ENCODE data around the gene HBQ1.
A peak's percentile ranks its signal among the peaks of the same experiment; 100 is the strongest.
"Not testable (repeated sequence)": the region's sequence is repeated elsewhere in the genome, so short reads cannot be mapped to it uniquely, and the experiment has no call there.

HBQ1 gene

GRCh38 chr16:164134-164823 is 16.0 kb upstream of the HBQ1 start:
- not testable (repeated sequence) for H3K4me3 Mint-ChIP-seq; H3K36me3 Mint-ChIP-seq (ENCODE audit: insufficient read depth); DNase-seq; H3K27ac Mint-ChIP-seq; H3K9me3 Mint-ChIP-seq
- H3K27me3 Mint-ChIP-seq: peaks cover 38 to 70% of the 10 kb centered on the region in 2 donors
- peaks cover 5 to 11% of the 10 kb centered on the region in 2 donors for H3K4me1 Mint-ChIP-seq (ENCODE audit: low read depth in 2 of 2)
- peak; percentile 34 for ATAC-seq (replicated peaks)

GRCh38 chr16:164827-165538 is 15.3 kb upstream of the HBQ1 start:
- Mint-ChIP-seq H3K4me3 (peak overlapping the region; percentile 47 to 65), H3K27ac (no peak overlapping the region), H3K36me3 (ENCODE audit: insufficient read depth) (peaks cover 6% of the 10 kb centered on the region), H3K4me1 (ENCODE audit: low read depth in 2 of 2) (peaks cover 5 to 9% of the 10 kb centered on the region in 2 donors), H3K9me3 (no peaks in the 10 kb centered on the region), H3K27me3 (peaks cover 33 to 70% of the 10 kb centered on the region in 2 donors)
- ATAC-seq (replicated peaks): no peak
- no peak for DNase-seq

- DNase-seq (no peak), ATAC-seq (replicated peaks) (peak; percentile 49)
- H3K36me3 Mint-ChIP-seq (ENCODE audit: insufficient read depth): peaks cover 6% of the 10 kb centered on the region
- peak within 1 kb of the TSS; percentile 47 to 65 for H3K4me3 Mint-ChIP-seq
- H3K9me3 Mint-ChIP-seq: no peaks in the 10 kb centered on the region
- H3K4me1 Mint-ChIP-seq (ENCODE audit: low read depth in 2 of 2): peaks cover 5 to 9% of the 10 kb centered on the region in 2 donors
- peaks cover 41 to 76% of the 10 kb centered on the region in 2 donors for H3K27me3 Mint-ChIP-seq
- no peak within 1 kb of the TSS for H3K27ac Mint-ChIP-seq
Observed at GRCh38 chr16:165539-166374, 14.5 kb upstream of the HBQ1 start, which contains the start of gene HBM. TSS of gene HBM (plus strand) at chr16:165978. CDS start at chr16:165998, 20 bp downstream.

- no peak for DNase-seq
- Mint-ChIP-seq H3K27me3 (peaks cover 43 to 77% of the 10 kb centered on the region in 2 donors), H3K4me3 (peak overlapping the region; percentile 33 to 65), H3K4me1 (ENCODE audit: low read depth in 2 of 2) (peaks cover 5 to 9% of the 10 kb centered on the region in 2 donors), H3K27ac (no peak overlapping the region), H3K9me3 (no peaks in the 10 kb centered on the region), H3K36me3 (ENCODE audit: insufficient read depth) (peaks cover 6% of the 10 kb centered on the region)
- ATAC-seq (replicated peaks): peak; percentile 43
Observed at GRCh38 chr16:166375-167121, 13.7 kb upstream of the HBQ1 start.

GRCh38 chr16:167122-167690 is 13.1 kb upstream of the HBQ1 start:
- no peak for DNase-seq
- Mint-ChIP-seq H3K27ac (no peak overlapping the region), H3K4me3 (peak overlapping the region in 1 of 2 donors; percentile 33), H3K27me3 (peaks cover 43 to 77% of the 10 kb centered on the region in 2 donors), H3K4me1 (ENCODE audit: low read depth in 2 of 2) (peaks cover 5 to 9% of the 10 kb centered on the region in 2 donors), H3K36me3 (ENCODE audit: insufficient read depth) (peaks cover 6% of the 10 kb centered on the region), H3K9me3 (no peaks in the 10 kb centered on the region)
- ATAC-seq (replicated peaks): no peak

GRCh38 chr16:168424-168823 is 11.8 kb upstream of the HBQ1 start:
- Mint-ChIP-seq H3K27me3 (peaks cover 41 to 73% of the 10 kb centered on the region in 2 donors), H3K27ac (no peak overlapping the region), H3K9me3 (no peaks in the 10 kb centered on the region), H3K4me1 (ENCODE audit: low read depth in 2 of 2) (peaks cover 5 to 9% of the 10 kb centered on the region in 2 donors), H3K36me3 (ENCODE audit: insufficient read depth) (peaks cover 6% of the 10 kb centered on the region), H3K4me3 (no peak overlapping the region)
- no peak for DNase-seq
- no peak for ATAC-seq (replicated peaks)

- Mint-ChIP-seq H3K4me3 (no peak overlapping the region), H3K9me3 (no peaks in the 10 kb centered on the region), H3K36me3 (ENCODE audit: insufficient read depth) (peaks cover 6% of the 10 kb centered on the region), H3K4me1 (ENCODE audit: low read depth in 2 of 2) (peaks cover 5 to 9% of the 10 kb centered on the region in 2 donors), H3K27me3 (peaks cover 47 to 78% of the 10 kb centered on the region in 2 donors), H3K27ac (no peak overlapping the region)
- no peak for ATAC-seq (replicated peaks)
- no peak for DNase-seq
Observed at GRCh38 chr16:169014-169413, 11.2 kb upstream of the HBQ1 start.

- not testable (repeated sequence) for ATAC-seq (replicated peaks); DNase-seq; H3K27ac Mint-ChIP-seq; H3K9me3 Mint-ChIP-seq; H3K4me3 Mint-ChIP-seq; H3K36me3 Mint-ChIP-seq (ENCODE audit: insufficient read depth)
- H3K4me1 Mint-ChIP-seq (ENCODE audit: low read depth in 2 of 2): peaks cover 7 to 12% of the 10 kb centered on the region in 2 donors
- H3K27me3 Mint-ChIP-seq: peaks cover 58 to 89% of the 10 kb centered on the region in 2 donors
Observed at GRCh38 chr16:170088-170507, 10.2 kb upstream of the HBQ1 start.

- H3K4me1 Mint-ChIP-seq (ENCODE audit: low read depth in 2 of 2): peaks cover 9 to 10% of the 10 kb centered on the region in 2 donors
- no peaks in the 10 kb centered on the region for H3K9me3 Mint-ChIP-seq
- H3K4me3 Mint-ChIP-seq: no peak overlapping the region
- DNase-seq: no peak
- peaks cover 6% of the 10 kb centered on the region for H3K36me3 Mint-ChIP-seq (ENCODE audit: insufficient read depth)
- H3K27ac Mint-ChIP-seq: no peak overlapping the region
- ATAC-seq (replicated peaks): no peak
- H3K27me3 Mint-ChIP-seq: peaks cover 64 to 91% of the 10 kb centered on the region in 2 donors
Observed at GRCh38 chr16:170788-171187, 9.5 kb upstream of the HBQ1 start.

- peak within 1 kb of the TSS; percentile 47 to 59 for H3K4me3 Mint-ChIP-seq
- peak; percentile 53 for ATAC-seq (replicated peaks)
- not testable (repeated sequence) for DNase-seq; H3K9me3 Mint-ChIP-seq; H3K4me1 Mint-ChIP-seq (ENCODE audit: low read depth in 2 of 2); H3K36me3 Mint-ChIP-seq (ENCODE audit: insufficient read depth); H3K27ac Mint-ChIP-seq
- H3K27me3 Mint-ChIP-seq: peaks cover 60 to 81% of the 10 kb centered on the region in 2 donors
Observed at GRCh38 chr16:172374-172941, 7.8 kb upstream of the HBQ1 start, which contains the start of gene HBA2. TSS of gene HBA2 (plus strand) at chr16:172876. CDS start at chr16:172913, 37 bp downstream.

- H3K9me3 Mint-ChIP-seq; H3K36me3 Mint-ChIP-seq (ENCODE audit: insufficient read depth); ATAC-seq (replicated peaks); DNase-seq; H3K27ac Mint-ChIP-seq; H3K4me1 Mint-ChIP-seq (ENCODE audit: low read depth in 2 of 2): not testable (repeated sequence)
- Mint-ChIP-seq H3K27me3 (peaks cover 67 to 81% of the 10 kb centered on the region in 2 donors), H3K4me3 (peak overlapping the region; percentile 47 to 59)
Observed at GRCh38 chr16:173211-173854, 6.9 kb upstream of the HBQ1 start.

Data from effector memory CD8-positive, alpha-beta T cell (primary cell).